K562 (cell line): ENCODE results near the gene CHAT. TPM values are rescaled to one million over a fixed set of nuclear protein-coding genes. Genes with fewer than 3 reads are reported as not detected.

Experiments
- ATAC-seq: fragments of 200-7000 bp; cut with Tn5 transposase; 3 replicates; pipeline ENCODE4 v1.9.1; 2020; ENCODE audit warnings: moderate library complexity
- BruUV-seq: library from RNA; stranded (reverse); fragments of 400-500 nt; replicated peaks from 2 replicates; lab custom pipeline; 2021; lab: Mats Ljungman, UMichigan
- CTCF ChIA-PET: fragments of 300-600 bp; formaldehyde crosslinking; extraction: SDS; loops from one replicate; lab custom pipeline; 2021; ENCODE audit warnings: low intra/inter-chr PET ratio; lab: Yijun Ruan, JAX
- POLR2A ChIA-PET: fragments of 300-600, 350-650 bp; sonication (Branson Sonifier 250); formaldehyde crosslinking; extraction: SDS; loops from one replicate; lab custom pipeline; 2021; ENCODE audit warnings: antibody characterized with exemption, inconsistent platforms; lab: Yijun Ruan, JAX
- DNase-seq, 4 experiments: peaks; one replicate each; pipeline versions ENCODE4 v3.0.0 to v3.0.0-alpha.2; 2011 to 2018; ENCODE audit warnings: low spot score in 3 of 4, mixed read lengths in 3 of 4; ENCODE audit errors: extremely low read depth in 1 of 4
- FAIRE-seq: peaks from 2 replicates; lab custom pipeline; 2011; peaks lifted over from hg19 to GRCh38; lab: Jason Lieb, UNC
- H2AFZ ChIP-seq: 2 replicates; pipeline ENCODE4 v1.6.0; 2011; ENCODE audit warnings: low read depth, low read length, control low read depth, inconsistent platforms
- H3K27ac ChIP-seq: fragments of 200-600 bp; 3 replicates; pipeline ENCODE4 v1.8.0; 2011; ENCODE audit warnings: low read depth, mild to moderate bottlenecking, control low read depth, inconsistent platforms, low read length, moderate library complexity, mixed read lengths; ENCODE audit errors: extremely low read depth
- H3K27me3 ChIP-seq, 2 experiments: fragments of 300-600 bp in 1 of 2; 2 replicates in 1 of 2; 3 replicates in 1 of 2; pipeline versions ENCODE4 v1.6.0 to v1.8.0; 2011; ENCODE audit warnings: inconsistent platforms in 2 of 2, low read length in 2 of 2, mild to moderate bottlenecking in 1 of 2, mixed read lengths in 1 of 2, moderate library complexity in 1 of 2; ENCODE audit not compliant: control insufficient read depth in 2 of 2, insufficient read depth in 2 of 2
- H3K36me3 ChIP-seq: fragments of 300-600 bp; 3 replicates; pipeline ENCODE4 v1.8.0; 2011; ENCODE audit warnings: mild to moderate bottlenecking, low read length, inconsistent platforms; ENCODE audit not compliant: control insufficient read depth, insufficient read depth
- H3K4me1 ChIP-seq, 2 experiments: fragments of 200-600 bp in 1 of 2; replicated peaks in 1 of 2; 2 replicates in 1 of 2; 3 replicates in 1 of 2; pipeline versions ENCODE4 v1.5.1 to v1.8.0; 2011; ENCODE audit warnings: inconsistent platforms in 2 of 2, low read length in 2 of 2, mild to moderate bottlenecking in 1 of 2, mixed read lengths in 1 of 2, moderate library complexity in 1 of 2; ENCODE audit not compliant: control insufficient read depth in 2 of 2, insufficient read depth in 2 of 2
- H3K4me2 ChIP-seq: 2 replicates; pipeline ENCODE4 v1.6.1; 2011; ENCODE audit warnings: low read length, control low read depth, inconsistent platforms, mixed read lengths; ENCODE audit not compliant: insufficient read depth
- H3K4me3 ChIP-seq: fragments of 200-600 bp; sonication (generic), shearing (Covaris generic); 2 replicates; pipeline ENCODE4 v1.5.1; 2016; ENCODE audit warnings: control low read depth, inconsistent platforms
- H3K79me2 ChIP-seq: fragments of 200-600 bp; 3 replicates; pipeline ENCODE4 v1.8.0; 2011; ENCODE audit warnings: low read length, inconsistent platforms; ENCODE audit not compliant: control insufficient read depth, insufficient read depth
- H3K9ac ChIP-seq, 2 experiments: 2 replicates each; pipeline versions ENCODE4 v1.6.0 to v1.6.1; 2011; ENCODE audit warnings: low read depth in 2 of 2, low read length in 2 of 2, control low read depth in 1 of 2, inconsistent platforms in 1 of 2, mild to moderate bottlenecking in 1 of 2, mixed read lengths in 1 of 2; ENCODE audit not compliant: insufficient read depth in 1 of 2
- H3K9me1 ChIP-seq: one replicate; pipeline ENCODE4 v1.6.0; 2011; ENCODE audit warnings: inconsistent platforms, mild to moderate bottlenecking, low read length, moderate library complexity; ENCODE audit not compliant: control insufficient read depth, insufficient read depth
- H3K9me3 ChIP-seq: replicated peaks from 2 replicates; pipeline ENCODE4 v1.5.1; 2011; ENCODE audit warnings: low read depth, low read length, inconsistent platforms; ENCODE audit not compliant: control insufficient read depth, insufficient read depth
- H4K20me1 ChIP-seq: replicated peaks from 2 replicates; pipeline ENCODE4 v1.6.1; 2011; ENCODE audit warnings: low read length, inconsistent platforms, mixed read lengths; ENCODE audit not compliant: control insufficient read depth, insufficient read depth
- CHAMP1 ChIP-seq: fragments of 450-650 bp; IDR thresholded peaks from 2 replicates; pipeline ENCODE4 v1.6.1; 2016; ENCODE audit warnings: mild to moderate bottlenecking
- CHCHD3 ChIP-seq: fragments of 250-450 bp; sonication (Bioruptor Pico); IDR thresholded peaks from 2 replicates; pipeline ENCODE4 v2.1.2; 2022; ENCODE audit warnings: mild to moderate bottlenecking
- E2F5 ChIP-seq: sonication (generic); formaldehyde crosslinking; IDR thresholded peaks from 2 replicates; pipeline ENCODE4 v1.8.0; 2022; ENCODE audit warnings: mild to moderate bottlenecking, missing genetic modification reagents
- EWSR1 ChIP-seq: fragments of 450-650 bp; IDR thresholded peaks from 2 replicates; pipeline ENCODE4 v1.6.1; 2018; ENCODE audit warnings: borderline replicate concordance, mild to moderate bottlenecking, low read depth, moderate library complexity; ENCODE audit not compliant: partially characterized antibody
- KLF13 ChIP-seq: fragments of 450-650 bp; IDR thresholded peaks from 2 replicates; pipeline ENCODE4 v1.6.1; 2016; ENCODE audit warnings: missing genetic modification characterization, low read depth, mild to moderate bottlenecking, missing compliant biosample characterization, moderate library complexity, borderline replicate concordance
- LCOR ChIP-seq: sonication (generic); formaldehyde crosslinking; IDR thresholded peaks from 2 replicates; pipeline ENCODE4 v1.8.0; 2022; ENCODE audit warnings: mild to moderate bottlenecking, missing genetic modification reagents
- NFXL1 ChIP-seq: fragments of 450-650 bp; formaldehyde crosslinking; IDR thresholded peaks from 2 replicates; pipeline ENCODE4 v1.4.0; 2021; ENCODE audit warnings: mild to moderate bottlenecking
- PKNOX1 ChIP-seq: fragments of 450-650 bp; IDR thresholded peaks from 2 replicates; pipeline ENCODE4 v1.6.1; 2016
- SNAPC5 ChIP-seq: fragments of 250-450 bp; sonication (Bioruptor Pico); IDR thresholded peaks from 2 replicates; pipeline ENCODE4 v1.8.0; 2021; ENCODE audit warnings: moderate library complexity, mild to moderate bottlenecking, inconsistent platforms
- SREBF1 ChIP-seq: fragments of 150-350 bp; IDR thresholded peaks from 2 replicates; pipeline ENCODE4 v1.6.1; 2014; ENCODE audit warnings: antibody characterized with exemption, low read depth, low read length, borderline replicate concordance
- TSC22D4 ChIP-seq: fragments of 450-650 bp; IDR thresholded peaks from 2 replicates; pipeline ENCODE4 v1.6.1; 2016; ENCODE audit warnings: missing genetic modification characterization, missing biosample characterization, control low read depth
- ZNF384 ChIP-seq: IDR thresholded peaks from 2 replicates; pipeline ENCODE4 v1.6.1; 2012; ENCODE audit warnings: low read depth, low read length, improper control_type of control experiment
- ZNF785 ChIP-seq: fragments of 250-450 bp; sonication (Bioruptor Pico); IDR thresholded peaks from 2 replicates; pipeline ENCODE4 v1.4.0; 2020; ENCODE audit warnings: mild to moderate bottlenecking
- WGBS: fragments of 100-300 bp; shearing (Covaris generic); methylation state at CpG from one replicate; pipeline ENCODE4 v1.1.6; 2016; ENCODE audit warnings: low coverage, mixed read lengths; ENCODE audit not compliant: insufficient coverage; ENCODE audit errors: missing lambda C conversion rate; 5-methylcytosine and 5-hydroxymethylcytosine counted together
- in situ Hi-C: fragments of 300-500 bp; cut with MboI; formaldehyde crosslinking; loops from 4 replicates; pipeline ENCODE4 v1.15.0; 2018; ENCODE audit warnings: inconsistent platforms, mixed read lengths
- intact Hi-C: fragments of 100-400 bp; cut with micrococcal nuclease; formaldehyde crosslinking; loops from 2 replicates; pipeline ENCODE4 v1.14.2; 2022
- polyA plus RNA-seq, 8 experiments: library from polyadenylated mRNA; depleted of rRNA in 4 of 8; stranded (reverse) in 5 of 8; unstranded in 3 of 8; fragments of >200 nt; fragmentation: Nextera tagmentation in 2 of 8; fragmentation: Illumina TruSeq in 1 of 8; extraction: Ambion mirVana in 2 of 8; extraction: Trizol in 1 of 8; gene quantifications; 2 replicates each; pipeline versions ENCODE4 v1.2.1 to v1.2.3, GENCODE V29; 2011 to 2014; ENCODE audit warnings: inconsistent platforms in 1 of 8, missing spikeins in 1 of 8
- total RNA-seq, 7 experiments: library from RNA; depleted of rRNA in 6 of 7; stranded (reverse); fragments of >200 nt in 6 of 7; fragmentation: Illumina TruSeq in 2 of 7; extraction: Trizol in 2 of 7; gene quantifications; 2 replicates each; pipeline versions ENCODE4 v1.2.1 to v1.2.3, GENCODE V29; 2011 to 2021; ENCODE audit warnings: low replicate concordance in 1 of 7

The CHAT gene
- total and polyA plus RNA-seq, 9 of the 15 experiments (the other 6 are each of a cell fraction or from before 2014, with no cell fraction given): not detected

- TF ChIP-seq EWSR1: no peak
- no peak for TF ChIP-seq SNAPC5
- TF ChIP-seq KLF13: no peak
- TF ChIP-seq CHAMP1: no peak
- no peak for TF ChIP-seq PKNOX1
Observed at GRCh38 chr10:49620841-49621378, 7.1 kb downstream of the CHAT start (continued).

- H3K36me3 ChIP-seq: no peaks in the 10 kb centered on the region
- FAIRE-seq (no peak), DNase-seq (no peak), ATAC-seq (no peak)
- no peak overlapping the region for H3K9ac ChIP-seq
- in situ Hi-C loops: no loop called here
- H3K9me1 ChIP-seq: no peaks in the 10 kb centered on the region
- intact Hi-C loops: no loop called here
- H3K4me2 ChIP-seq: no peak overlapping the region
- no peak overlapping the region for H2AFZ ChIP-seq
- H3K9me3 ChIP-seq: no peaks in the 10 kb centered on the region
- peaks cover 6% of the 10 kb centered on the region; the same call in 1 of the 2 replicates for H4K20me1 ChIP-seq
- H3K27me3 ChIP-seq: peaks cover 6 to 38% of the 10 kb centered on the region in 2 experiments
- CTCF ChIA-PET: no interaction called here
- no peaks in the 10 kb centered on the region for H3K79me2 ChIP-seq
- POLR2A ChIA-PET: no interaction called here
- 0% methylated on average over 6 of the region's 6 CpGs for WGBS
- no peak overlapping the region for H3K4me3 ChIP-seq
- H3K27ac ChIP-seq: no peak overlapping the region
- no TSS peak for BruUV-seq
- peaks cover 0 to 3% of the 10 kb centered on the region in 2 experiments; a peak in 1 of 5 replicates for H3K4me1 ChIP-seq
- no peak for TF ChIP-seq SREBF1
- no peak for TF ChIP-seq LCOR
- TF ChIP-seq TSC22D4 (tag): no peak
- no peak for TF ChIP-seq CHCHD3 (CRISPR knock-in tag)
- TF ChIP-seq E2F5 (CRISPR knock-in tag): no peak
- TF ChIP-seq ZNF785 (CRISPR knock-in tag): no peak
- TF ChIP-seq NFXL1: no peak
- no peak for TF ChIP-seq ZNF384
Observed at GRCh38 chr10:49621561-49621960, 7.7 kb downstream of the CHAT start.
